ENCODE measurements around the gene SPRYD4. TPM values are rescaled to one million over a fixed set of nuclear protein-coding genes. Genes with fewer than 3 reads are reported as not detected.

SPRYD4 gene
- total RNA-seq, 4 donors from 2014 or later: 2.8 to 4.6 (median 4.3) TPM

DNA sequence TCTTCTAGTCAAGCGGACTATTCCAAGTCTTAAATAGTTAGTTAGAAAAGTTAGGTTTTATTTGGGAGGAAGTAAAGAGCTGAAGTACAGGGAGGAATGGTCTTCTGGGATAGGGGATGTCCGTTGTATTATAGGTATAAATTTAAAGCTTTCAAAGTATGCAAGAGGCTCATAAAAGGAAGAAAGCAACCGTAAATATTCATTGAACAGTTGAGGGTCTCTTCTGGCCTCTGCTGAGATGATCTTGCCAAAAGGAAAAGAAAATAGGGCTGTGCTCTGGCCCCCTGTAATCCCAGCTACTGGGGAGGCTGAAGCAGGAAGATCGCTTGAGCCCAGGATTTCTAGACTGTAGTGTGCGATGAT, 18.8 kb upstream of the SPRYD4 start:
- intact Hi-C loops (cut with DNase I): no loop called here
- peaks cover 3 to 10% of the 10 kb centered on the region in 2 donors for H3K4me1 ChIP-seq
- peak overlapping the region; percentile 63 to 86 (median 77) for H3K27ac ChIP-seq
- no peaks in the 10 kb centered on the region for H3K27me3 ChIP-seq
- WGBS, 2 donors: 33 to 37% methylated on average over 5 of the region's 5 CpGs
- no peak for DNase-seq
- H3K4me3 ChIP-seq (replicated peaks in 1 of 3): peak overlapping the region; percentile 35 to 52 (median 45)
- H3K36me3 ChIP-seq: no peaks in the 10 kb centered on the region
- no peaks in the 10 kb centered on the region for H3K9me3 ChIP-seq
- TF ChIP-seq POLR2A (IDR thresholded peaks at IDR 0.05): no peak
- TF ChIP-seq, protein P1, sequence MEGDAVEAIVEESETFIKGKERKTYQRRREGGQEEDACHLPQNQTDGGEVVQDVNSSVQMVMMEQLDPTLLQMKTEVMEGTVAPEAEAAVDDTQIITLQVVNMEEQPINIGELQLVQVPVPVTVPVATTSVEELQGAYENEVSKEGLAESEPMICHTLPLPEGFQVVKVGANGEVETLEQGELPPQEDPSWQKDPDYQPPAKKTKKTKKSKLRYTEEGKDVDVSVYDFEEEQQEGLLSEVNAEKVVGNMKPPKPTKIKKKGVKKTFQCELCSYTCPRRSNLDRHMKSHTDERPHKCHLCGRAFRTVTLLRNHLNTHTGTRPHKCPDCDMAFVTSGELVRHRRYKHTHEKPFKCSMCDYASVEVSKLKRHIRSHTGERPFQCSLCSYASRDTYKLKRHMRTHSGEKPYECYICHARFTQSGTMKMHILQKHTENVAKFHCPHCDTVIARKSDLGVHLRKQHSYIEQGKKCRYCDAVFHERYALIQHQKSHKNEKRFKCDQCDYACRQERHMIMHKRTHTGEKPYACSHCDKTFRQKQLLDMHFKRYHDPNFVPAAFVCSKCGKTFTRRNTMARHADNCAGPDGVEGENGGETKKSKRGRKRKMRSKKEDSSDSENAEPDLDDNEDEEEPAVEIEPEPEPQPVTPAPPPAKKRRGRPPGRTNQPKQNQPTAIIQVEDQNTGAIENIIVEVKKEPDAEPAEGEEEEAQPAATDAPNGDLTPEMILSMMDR (IDR thresholded peaks at IDR 0.05): no peak

DNA sequence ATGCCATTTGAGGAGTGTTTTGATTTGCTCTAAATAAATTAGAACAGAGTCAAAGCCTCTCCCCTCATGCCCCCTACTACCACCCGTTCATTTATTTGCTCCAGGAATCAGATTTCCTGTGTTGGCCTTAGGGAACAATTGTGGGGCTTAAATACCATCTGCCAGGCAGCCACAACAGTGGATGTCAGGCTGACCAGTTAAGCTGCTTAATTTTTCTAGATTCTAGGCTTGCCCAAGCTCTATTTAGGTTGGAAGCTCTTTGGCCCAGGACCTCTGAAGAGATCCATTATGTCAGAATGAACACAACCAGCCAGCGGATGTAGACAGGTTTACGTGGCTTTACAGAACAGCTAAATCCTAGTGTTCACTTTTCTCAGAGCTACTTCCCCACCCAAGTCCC, 18.1 kb upstream of the SPRYD4 start:
- Histone ChIP-seq H3K4me1 (peaks cover 3 to 10% of the 10 kb centered on the region in 2 donors), H3K27me3 (no peaks in the 10 kb centered on the region), H3K27ac (no peak overlapping the region), H3K4me3 (replicated peaks in 1 of 3) (no peak overlapping the region), H3K36me3 (no peaks in the 10 kb centered on the region), H3K9me3 (no peaks in the 10 kb centered on the region)
- 76 to 79% methylated on average over 3 of the region's 3 CpGs for WGBS, 2 donors
- DNase-seq: no peak
- TF ChIP-seq POLR2A (IDR thresholded peaks at IDR 0.05): no peak
- TF ChIP-seq, protein P1 (IDR thresholded peaks at IDR 0.05): no peak
- intact Hi-C loops (cut with DNase I): loop anchor here (10.0 kb wide), 1 partner anchor 95 kb away; no protein-coding TSS in a partner anchor

DNA sequence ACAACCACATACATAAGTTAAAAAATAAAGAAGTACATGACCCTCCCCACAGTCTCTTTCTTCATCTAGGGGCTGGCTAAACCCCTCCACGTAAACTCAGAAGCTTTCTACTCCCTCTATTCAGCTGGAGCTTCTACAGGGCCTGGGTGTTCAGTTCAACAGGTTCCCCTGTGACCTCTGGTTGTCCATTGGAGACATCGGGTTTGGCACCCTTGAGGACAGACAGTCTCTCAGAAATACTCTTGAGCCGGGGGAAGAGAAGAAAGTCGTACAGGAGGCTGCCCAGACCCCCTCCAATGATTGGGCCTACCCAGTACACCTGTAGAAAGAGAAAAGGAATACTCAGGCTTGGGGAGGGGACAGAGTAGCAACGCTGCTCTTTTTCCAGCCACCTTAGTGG, 17.2 kb upstream of the SPRYD4 start:
- no peak overlapping the region for H3K4me3 ChIP-seq (replicated peaks in 1 of 3)
- H3K9me3 ChIP-seq: no peaks in the 10 kb centered on the region
- peaks cover 3 to 10% of the 10 kb centered on the region in 2 donors for H3K4me1 ChIP-seq
- 68 to 71% methylated on average over 5 of the region's 5 CpGs for WGBS, 2 donors
- no peak overlapping the region for H3K27ac ChIP-seq
- TF ChIP-seq, protein P1 (IDR thresholded peaks at IDR 0.05): no peak
- no peak for TF ChIP-seq POLR2A (IDR thresholded peaks at IDR 0.05)
- no peaks in the 10 kb centered on the region for H3K36me3 ChIP-seq
- DNase-seq: no peak
- no peaks in the 10 kb centered on the region for H3K27me3 ChIP-seq
- intact Hi-C loops (cut with DNase I): loop anchor here (10.0 kb wide), 1 partner anchor 96 kb away; no protein-coding TSS in a partner anchor

DNA sequence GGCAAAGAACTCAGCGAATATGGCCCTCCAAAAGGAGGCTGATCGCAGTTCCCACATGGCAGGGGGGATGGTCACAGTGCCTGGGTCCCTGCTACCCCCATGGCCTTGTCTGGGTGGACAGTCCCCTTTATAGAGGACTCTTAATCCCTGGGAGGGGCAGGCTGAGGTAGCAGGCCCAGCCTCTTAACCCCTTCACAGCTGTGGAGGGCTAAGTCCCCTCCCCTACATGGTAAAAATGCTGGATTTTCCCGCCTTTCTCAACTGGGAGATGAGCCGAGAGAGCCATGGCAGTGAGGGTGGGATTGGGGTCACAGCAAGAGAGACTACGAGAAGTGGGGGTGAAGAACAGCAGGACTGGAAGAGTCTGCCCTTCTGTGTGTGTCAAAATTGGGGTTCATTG, 13.8 kb upstream of the SPRYD4 start, which contains the start of gene MIP:
Gene MIP (minus strand): TSS at position 101 of the 400 bp plus-strand sequence. CDS start 44 bp downstream, at position 57.
- H3K4me3 ChIP-seq (replicated peaks in 1 of 3): no peak within 1 kb of the TSS
- TF ChIP-seq, protein P1 (IDR thresholded peaks at IDR 0.05): no peak
- TF ChIP-seq POLR2A (IDR thresholded peaks at IDR 0.05): no peak
- no peaks in the 10 kb centered on the region for H3K36me3 ChIP-seq
- 87 to 89% methylated on average over 3 to 5 of the region's 5 CpGs for WGBS, 2 donors
- intact Hi-C loops (cut with DNase I): loop anchor here (10.0 kb wide), 1 partner anchor 100 kb away; no protein-coding TSS in a partner anchor
- no peaks in the 10 kb centered on the region for H3K27me3 ChIP-seq
- H3K27ac ChIP-seq: no peak within 1 kb of the TSS
- peaks cover 0 to 4% of the 10 kb centered on the region in 2 donors for H3K4me1 ChIP-seq
- H3K9me3 ChIP-seq: no peaks in the 10 kb centered on the region
- DNase-seq: no peak

DNA sequence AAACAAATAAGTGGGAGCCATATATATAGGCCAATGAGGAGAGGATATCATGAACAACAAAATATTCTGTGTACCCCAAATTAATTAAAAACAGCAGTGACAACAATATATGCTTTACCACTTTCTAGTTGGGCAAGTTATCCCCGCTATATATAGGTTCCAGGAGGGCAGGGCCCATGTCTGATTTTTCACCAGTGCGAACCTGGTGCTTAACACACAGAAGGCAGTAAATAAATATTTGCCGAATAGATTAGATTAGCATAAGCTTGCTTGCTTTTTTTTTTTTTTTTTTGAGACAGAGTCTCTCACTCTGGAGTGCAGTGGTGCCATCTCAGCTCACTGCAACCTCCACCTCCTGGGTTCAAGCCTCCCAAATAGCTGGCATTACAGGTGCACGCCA, 10.6 kb upstream of the SPRYD4 start:
- Histone ChIP-seq H3K27me3 (no peaks in the 10 kb centered on the region), H3K36me3 (no peaks in the 10 kb centered on the region), H3K4me3 (replicated peaks in 1 of 3) (no peak overlapping the region), H3K4me1 (no peaks in the 10 kb centered on the region), H3K9me3 (no peaks in the 10 kb centered on the region), H3K27ac (no peak overlapping the region)
- no peak for DNase-seq
- TF ChIP-seq POLR2A (IDR thresholded peaks at IDR 0.05): no peak
- TF ChIP-seq, protein P1 (IDR thresholded peaks at IDR 0.05): no peak
- intact Hi-C loops (cut with DNase I): loop anchor here (10.0 kb wide), 1 partner anchor 103 kb away; no protein-coding TSS in a partner anchor
- 88% methylated on average over 4 of the region's 4 CpGs for WGBS, 2 donors

Measured in thyroid gland (tissue), 4 donors.